AG04449 (cell line): ENCODE measurements around the gene MARCHF4.

Experiments used
- CTCF ChIA-PET: fragments of 350-600 bp; formaldehyde crosslinking; extraction: SDS; loops from one replicate; lab custom pipeline; 2021; ENCODE audit warnings: antibody characterized with exemption; lab: Yijun Ruan, JAX
- POLR2A ChIA-PET: fragments of 400-600, 350-600 bp; formaldehyde crosslinking; extraction: SDS; loops from one replicate; lab custom pipeline; 2020; ENCODE audit warnings: antibody characterized with exemption, inconsistent platforms; lab: Yijun Ruan, JAX
- DNase-seq: peaks from one replicate; pipeline ENCODE4 v3.0.0-alpha.2; 2010; ENCODE audit warnings: low read depth, low spot score
- H3K4me3 ChIP-seq: 2 replicates; pipeline ENCODE4 v1.5.1; 2011; ENCODE audit warnings: low read depth, mild to moderate bottlenecking, control low read depth, low read length
- TF ChIP-seq, protein P1 (sequence below): IDR thresholded peaks from one replicate; pipeline ENCODE4 v1.5.1; 2011; ENCODE audit warnings: mild to moderate bottlenecking, moderate library complexity, low read length, control low read depth, inconsistent platforms; ENCODE audit not compliant: insufficient read depth; ENCODE audit errors: missing control alignments

The MARCHF4 gene

DNA sequence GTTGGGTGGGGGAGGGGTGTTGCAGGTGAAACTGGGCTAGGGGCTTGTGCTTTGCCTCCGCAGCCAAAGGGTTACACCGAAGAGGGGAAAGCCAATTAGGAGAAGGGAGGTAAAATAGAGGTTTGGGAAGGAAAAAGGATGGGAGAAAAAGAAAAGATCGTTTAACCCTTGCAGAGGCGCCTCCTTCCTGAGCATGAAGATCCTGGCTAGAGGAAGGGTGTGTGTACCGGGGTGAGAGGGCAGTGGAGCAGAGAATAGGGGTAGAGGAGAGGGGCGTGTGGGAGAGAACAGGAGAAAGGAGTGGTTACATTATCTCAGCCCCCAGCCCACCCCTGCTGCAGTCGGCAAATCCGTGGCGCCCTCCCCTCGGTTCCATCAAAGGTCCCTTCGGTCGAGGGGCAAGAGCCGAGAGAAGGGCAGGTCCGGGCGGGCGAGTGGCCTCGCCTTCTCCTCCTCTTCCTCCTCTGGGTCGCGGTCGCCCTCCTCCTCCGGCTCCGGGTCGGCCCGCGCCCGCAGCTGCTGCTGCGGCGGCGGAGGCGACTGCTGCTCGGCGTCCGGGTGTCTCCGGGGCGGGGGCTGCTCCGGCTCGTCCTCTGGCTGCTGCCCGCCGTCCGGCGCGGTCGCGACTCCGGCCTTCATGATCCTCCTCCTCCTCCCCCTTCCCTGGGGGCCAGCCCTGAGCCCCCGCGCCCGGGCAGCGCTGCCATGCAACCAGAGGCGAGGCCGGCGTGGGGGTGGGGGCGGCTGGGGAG lies 1.1 kb downstream of the MARCHF4 start:
- CTCF ChIA-PET: interaction anchor here (1.0 to 2.0 kb wide), 2 partner anchors 8 to 257 kb away, joined by 4 to 6 read pairs; no protein-coding TSS in a partner anchor
- peak overlapping the region; percentile 75 for H3K4me3 ChIP-seq

DNA sequence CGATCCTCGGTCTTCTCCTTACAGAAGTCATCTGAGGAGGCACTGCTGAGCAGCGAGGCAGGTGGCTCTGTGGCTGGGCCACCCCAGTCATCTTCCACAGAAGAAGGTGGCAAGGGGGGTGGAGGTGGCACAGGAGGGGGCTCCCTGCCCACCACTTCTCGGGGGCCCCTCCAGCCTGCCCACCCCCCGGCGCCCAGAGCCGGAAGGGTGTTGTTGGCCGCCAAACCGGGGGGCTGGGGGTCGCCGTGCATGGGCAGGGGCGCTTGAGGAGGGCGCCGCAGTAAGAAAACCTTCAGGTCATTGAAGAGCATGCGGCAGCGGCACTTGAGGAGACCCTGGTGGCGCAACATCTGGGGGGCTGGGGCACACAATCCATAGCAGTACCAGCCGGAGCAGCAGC lies 2.5 kb downstream of the MARCHF4 start:
- ChIA-PET POLR2A (no interaction called here), CTCF (no interaction called here)
- peak overlapping the region; percentile 12; the same call in 1 of the 2 replicates for H3K4me3 ChIP-seq
- TF ChIP-seq, protein P1, sequence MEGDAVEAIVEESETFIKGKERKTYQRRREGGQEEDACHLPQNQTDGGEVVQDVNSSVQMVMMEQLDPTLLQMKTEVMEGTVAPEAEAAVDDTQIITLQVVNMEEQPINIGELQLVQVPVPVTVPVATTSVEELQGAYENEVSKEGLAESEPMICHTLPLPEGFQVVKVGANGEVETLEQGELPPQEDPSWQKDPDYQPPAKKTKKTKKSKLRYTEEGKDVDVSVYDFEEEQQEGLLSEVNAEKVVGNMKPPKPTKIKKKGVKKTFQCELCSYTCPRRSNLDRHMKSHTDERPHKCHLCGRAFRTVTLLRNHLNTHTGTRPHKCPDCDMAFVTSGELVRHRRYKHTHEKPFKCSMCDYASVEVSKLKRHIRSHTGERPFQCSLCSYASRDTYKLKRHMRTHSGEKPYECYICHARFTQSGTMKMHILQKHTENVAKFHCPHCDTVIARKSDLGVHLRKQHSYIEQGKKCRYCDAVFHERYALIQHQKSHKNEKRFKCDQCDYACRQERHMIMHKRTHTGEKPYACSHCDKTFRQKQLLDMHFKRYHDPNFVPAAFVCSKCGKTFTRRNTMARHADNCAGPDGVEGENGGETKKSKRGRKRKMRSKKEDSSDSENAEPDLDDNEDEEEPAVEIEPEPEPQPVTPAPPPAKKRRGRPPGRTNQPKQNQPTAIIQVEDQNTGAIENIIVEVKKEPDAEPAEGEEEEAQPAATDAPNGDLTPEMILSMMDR: no peak
- no peak for DNase-seq

More for the DNA sequence above, 1.1 kb downstream of the MARCHF4 start:
- POLR2A ChIA-PET: no interaction called here
- TF ChIP-seq, protein P1: no peak
- no peak for DNase-seq

- H3K4me3 ChIP-seq: no peak overlapping the region
- DNase-seq: no peak
- ChIA-PET POLR2A (no interaction called here), CTCF (interaction anchor here (1.1 to 2.1 kb wide), 4 partner anchors 21 to 144 kb away, joined by 3 to 6 read pairs (median 4); no protein-coding TSS in a partner anchor)
- TF ChIP-seq, protein P1: no peak
Observed at GRCh38 chr2:216366777-216367471, 5.4 kb downstream of the MARCHF4 start.

- H3K4me3 ChIP-seq: no peak overlapping the region
- DNase-seq: no peak
- TF ChIP-seq, protein P1: no peak
- POLR2A ChIA-PET: no interaction called here
- CTCF ChIA-PET: interaction anchor here (1.3 to 1.5 kb wide), 2 partner anchors 22 to 40 kb away, joined by 3 read pairs; no protein-coding TSS in a partner anchor
Observed at GRCh38 chr2:216365518-216365917, 6.8 kb downstream of the MARCHF4 start.

DNA sequence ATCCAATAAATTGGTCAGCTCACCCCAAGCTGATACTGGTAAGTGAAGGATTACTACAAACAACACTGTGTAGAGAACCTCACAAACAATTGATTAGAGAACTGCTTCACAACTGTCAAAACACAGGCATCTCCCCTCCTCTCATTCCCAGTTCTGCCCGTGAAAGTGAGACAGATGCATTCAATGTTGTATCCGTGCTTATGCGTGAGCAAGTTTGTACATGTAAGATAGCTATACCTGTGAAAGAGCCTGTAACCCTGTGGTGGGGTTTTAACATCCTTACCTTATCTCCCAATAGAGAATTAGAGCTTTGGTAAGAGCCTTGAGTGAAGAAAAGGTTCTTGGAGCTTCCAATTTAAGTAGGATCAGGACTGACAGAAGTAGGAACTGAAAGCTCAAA lies 9.1 kb downstream of the MARCHF4 start:
- ChIA-PET POLR2A (interaction anchor here (0.9 to 1.7 kb wide), 3 partner anchors 9 to 14 kb away, joined by 3 to 12 read pairs (median 3); partner anchors contain the start of gene MARCHF4), CTCF (interaction anchor here (0.6 to 1.9 kb wide), 6 partner anchors 9 to 254 kb away, joined by 3 to 8 read pairs (median 4); partner anchors contain the start of gene MARCHF4)

More for the DNA sequence above, 9.1 kb downstream of the MARCHF4 start:
- TF ChIP-seq, protein P1: no peak
- no peak overlapping the region for H3K4me3 ChIP-seq
- no peak for DNase-seq
